Activated CD4-positive, alpha-beta memory T cell treated with anti-CD3 and anti-CD28 coated beads, Interleukin-2, amount 10 ng/mL, durations not matched to agents 7 days and 5 days (primary cell): ENCODE measurements around the gene LRRC46. TPM values are rescaled to one million over a fixed set of nuclear protein-coding genes. Genes with fewer than 3 reads are reported as not detected.

Source experiments
- CTCF ChIA-PET: fragments of 350-600 bp; sonication (Branson Sonifier 250); formaldehyde crosslinking; loops from one replicate; lab custom pipeline; 2021; ENCODE audit warnings: antibody characterized with exemption, inconsistent platforms; lab: Charles Lee
- POLR2A ChIA-PET: fragments of 350-600 bp; sonication (Branson Sonifier 250); formaldehyde crosslinking; loops from one replicate; lab custom pipeline; 2021; ENCODE audit warnings: antibody characterized with exemption; lab: Charles Lee
- DNase-seq: peaks from one replicate; pipeline ENCODE4 v3.0.0-alpha.2; 2020
- H3K27ac Mint-ChIP-seq: one replicate; pipeline ENCODE4 v1.8.0; 2021; ENCODE audit warnings: mild to moderate bottlenecking, mixed read lengths
- H3K27me3 Mint-ChIP-seq: one replicate; pipeline ENCODE4 v1.8.0; 2021; ENCODE audit warnings: mixed read lengths
- H3K36me3 Mint-ChIP-seq: one replicate; pipeline ENCODE4 v1.8.0; 2021; ENCODE audit warnings: low read depth, mixed read lengths
- H3K4me1 Mint-ChIP-seq: one replicate; pipeline ENCODE4 v1.8.0; 2021; ENCODE audit warnings: mixed read lengths
- H3K4me3 Mint-ChIP-seq: one replicate; pipeline ENCODE4 v1.8.0; 2021; ENCODE audit warnings: mild to moderate bottlenecking, mixed read lengths
- H3K9me3 Mint-ChIP-seq: one replicate; pipeline ENCODE4 v1.8.0; 2021; ENCODE audit warnings: mixed read lengths
- total RNA-seq, 2 experiments: library from RNA; stranded (reverse); gene quantifications; one replicate each; pipeline ENCODE4 v1.2.3, GENCODE V29; 2021

LRRC46 gene
- total RNA-seq, 2 experiments from 2014 or later, result 0.45 to 0.53 TPM

GRCh38 chr17:47802341-47803022 lies 29.0 kb upstream of the LRRC46 start:
- no peaks in the 10 kb centered on the region for H3K9me3 Mint-ChIP-seq
- peaks cover 7% of the 10 kb centered on the region for H3K36me3 Mint-ChIP-seq
- no peak overlapping the region for H3K27ac Mint-ChIP-seq
- CTCF ChIA-PET, result interaction anchor here (1.0 to 2.5 kb wide), 6 partner anchors 10 to 152 kb away, joined by 3 to 10 read pairs (median 5); no protein-coding TSS in a partner anchor
- H3K4me1 Mint-ChIP-seq, result no peaks in the 10 kb centered on the region
- peak; percentile 66 for DNase-seq
- no peak overlapping the region for H3K4me3 Mint-ChIP-seq
- H3K27me3 Mint-ChIP-seq, result peaks cover 4% of the 10 kb centered on the region
- POLR2A ChIA-PET, result interaction anchor here (0.8 to 1.2 kb wide), 4 partner anchors 70 to 122 kb away, joined by 3 to 5 read pairs (median 3); partner anchors contain the start of gene TBX21

- POLR2A ChIA-PET, result interaction anchor here (0.8 to 1.2 kb wide), 4 partner anchors 70 to 123 kb away, joined by 3 to 5 read pairs (median 3); partner anchors contain the start of gene TBX21
- H3K27ac Mint-ChIP-seq, result no peak overlapping the region
- CTCF ChIA-PET, result interaction anchor here (0.6 to 2.5 kb wide), 2 partner anchors 103 to 106 kb away, joined by 7 to 10 read pairs; no protein-coding TSS in a partner anchor
- H3K4me1 Mint-ChIP-seq, result no peaks in the 10 kb centered on the region
- H3K27me3 Mint-ChIP-seq, result no peaks in the 10 kb centered on the region
- no peaks in the 10 kb centered on the region for H3K9me3 Mint-ChIP-seq
- peaks cover 12% of the 10 kb centered on the region for H3K36me3 Mint-ChIP-seq
- no peak overlapping the region for H3K4me3 Mint-ChIP-seq
- no peak for DNase-seq
Observed at GRCh38 chr17:47803201-47803600, 28.3 kb upstream of the LRRC46 start.

DNA sequence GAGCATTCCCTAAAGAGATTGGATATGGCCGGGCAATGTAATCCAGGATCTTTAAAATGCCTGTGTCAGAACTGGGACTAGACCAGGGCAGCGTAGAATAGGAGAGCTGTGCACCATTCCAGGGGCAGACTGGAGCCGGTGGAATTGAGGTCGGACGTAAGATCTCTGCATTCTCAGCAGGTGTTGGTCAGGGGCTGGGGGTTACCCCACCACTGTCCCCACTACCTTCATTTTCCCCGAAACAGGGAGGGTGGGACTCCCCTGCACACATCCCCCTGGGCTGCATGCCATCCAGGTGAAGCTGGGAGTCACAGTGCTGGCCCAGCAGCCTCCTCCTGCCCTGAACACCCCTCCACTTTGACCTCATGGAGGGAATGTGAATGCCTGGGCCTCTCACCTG lies 27.7 kb upstream of the LRRC46 start:
- peaks cover 12% of the 10 kb centered on the region for H3K36me3 Mint-ChIP-seq
- ChIA-PET POLR2A (no interaction called here), CTCF (no interaction called here)
- H3K4me1 Mint-ChIP-seq, result no peaks in the 10 kb centered on the region
- DNase-seq, result no peak
- no peaks in the 10 kb centered on the region for H3K27me3 Mint-ChIP-seq
- no peak overlapping the region for H3K27ac Mint-ChIP-seq
- no peaks in the 10 kb centered on the region for H3K9me3 Mint-ChIP-seq
- H3K4me3 Mint-ChIP-seq, result no peak overlapping the region

DNA sequence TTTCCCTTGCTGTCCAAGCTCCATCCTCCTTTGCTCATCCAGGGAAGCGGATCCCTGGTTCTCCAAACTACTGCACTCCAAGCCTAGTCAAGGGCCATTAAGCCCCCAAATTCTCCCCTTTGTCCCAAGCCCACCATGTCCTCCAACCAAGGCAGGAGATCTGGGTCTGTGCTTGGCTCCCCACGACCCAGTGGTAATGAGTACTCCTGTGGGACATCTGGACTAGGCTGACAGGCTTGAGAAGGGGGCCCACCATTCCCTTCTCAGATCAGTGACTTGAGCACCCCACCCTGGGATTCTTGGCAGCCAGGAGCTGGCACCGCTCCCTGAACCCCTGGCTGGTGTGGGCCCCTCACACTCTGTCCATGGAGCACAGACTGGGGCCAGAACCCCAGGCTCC lies 27.0 kb upstream of the LRRC46 start:
- ChIA-PET POLR2A (no interaction called here), CTCF (interaction anchor here (0.6 to 0.8 kb wide), 2 partner anchors 44 to 128 kb away, joined by 3 to 4 read pairs; no protein-coding TSS in a partner anchor)
- Mint-ChIP-seq H3K27me3 (no peaks in the 10 kb centered on the region), H3K4me3 (no peak overlapping the region), H3K9me3 (no peaks in the 10 kb centered on the region), H3K36me3 (peaks cover 12% of the 10 kb centered on the region), H3K27ac (no peak overlapping the region), H3K4me1 (no peaks in the 10 kb centered on the region)
- DNase-seq, result no peak

- H3K27ac Mint-ChIP-seq, result no peak overlapping the region
- H3K9me3 Mint-ChIP-seq, result no peaks in the 10 kb centered on the region
- peaks cover 24% of the 10 kb centered on the region for H3K36me3 Mint-ChIP-seq
- ChIA-PET CTCF (no interaction called here), POLR2A (interaction anchor here (1.1 to 1.7 kb wide), 2 partner anchors 15 to 143 kb away, joined by 3 to 4 read pairs; partner anchors contain the start of gene OSBPL7)
- DNase-seq, result no peak
- H3K4me1 Mint-ChIP-seq, result peaks cover 13% of the 10 kb centered on the region
- H3K4me3 Mint-ChIP-seq, result no peak overlapping the region
- no peaks in the 10 kb centered on the region for H3K27me3 Mint-ChIP-seq
Observed at GRCh38 chr17:47806026-47806912, 25.2 kb upstream of the LRRC46 start.

- Mint-ChIP-seq H3K4me3 (no peak overlapping the region), H3K27me3 (no peaks in the 10 kb centered on the region), H3K4me1 (peaks cover 18% of the 10 kb centered on the region), H3K36me3 (peaks cover 31% of the 10 kb centered on the region), H3K27ac (no peak overlapping the region), H3K9me3 (no peaks in the 10 kb centered on the region)
- CTCF ChIA-PET, result no interaction called here
- DNase-seq, result no peak
- POLR2A ChIA-PET, result interaction anchor here (1.7 kb wide), 1 partner anchor 15 kb away, joined by 4 read pairs; the partner anchor contains the start of gene OSBPL7
Observed at GRCh38 chr17:47806913-47807255, 24.6 kb upstream of the LRRC46 start.

DNA sequence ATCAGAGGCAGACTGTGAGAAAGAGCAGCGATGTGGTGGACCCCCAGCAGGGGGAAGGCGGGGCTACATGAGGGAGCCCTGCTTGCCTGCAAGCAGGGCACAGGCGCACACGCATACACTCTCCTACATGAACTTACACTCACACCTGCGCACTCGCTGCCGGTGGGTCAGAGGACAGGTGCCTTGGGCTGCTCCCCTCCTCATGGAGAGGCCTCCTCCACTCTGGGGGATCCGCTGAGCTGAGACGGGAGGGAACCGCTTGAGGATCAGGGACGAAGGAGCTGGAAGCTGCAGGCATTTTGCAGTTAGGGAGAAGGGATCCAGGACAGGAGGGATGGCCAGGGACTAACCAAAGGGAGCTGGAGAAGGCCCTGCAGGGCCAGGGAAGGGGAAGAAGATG lies 24.0 kb upstream of the LRRC46 start:
- no peak overlapping the region for H3K4me3 Mint-ChIP-seq
- H3K4me1 Mint-ChIP-seq, result peaks cover 20% of the 10 kb centered on the region
- no peaks in the 10 kb centered on the region for H3K9me3 Mint-ChIP-seq
- ChIA-PET POLR2A (interaction anchor here (1.7 kb wide), 1 partner anchor 14 kb away, joined by 4 read pairs; the partner anchor contains the start of gene OSBPL7), CTCF (no interaction called here)
- H3K27me3 Mint-ChIP-seq, result no peaks in the 10 kb centered on the region
- peaks cover 35% of the 10 kb centered on the region for H3K36me3 Mint-ChIP-seq
- no peak for DNase-seq
- H3K27ac Mint-ChIP-seq, result no peak overlapping the region

GRCh38 chr17:47808036-47808829 lies 23.2 kb upstream of the LRRC46 start:
- H3K4me1 Mint-ChIP-seq, result peaks cover 21% of the 10 kb centered on the region
- ChIA-PET POLR2A (interaction anchor here (1.7 kb wide), 1 partner anchor 13 kb away, joined by 4 read pairs; the partner anchor contains the start of gene OSBPL7), CTCF (no interaction called here)
- no peak for DNase-seq
- no peak overlapping the region for H3K4me3 Mint-ChIP-seq
- H3K27me3 Mint-ChIP-seq, result no peaks in the 10 kb centered on the region
- H3K27ac Mint-ChIP-seq, result no peak overlapping the region
- no peaks in the 10 kb centered on the region for H3K9me3 Mint-ChIP-seq
- peaks cover 41% of the 10 kb centered on the region for H3K36me3 Mint-ChIP-seq

DNA sequence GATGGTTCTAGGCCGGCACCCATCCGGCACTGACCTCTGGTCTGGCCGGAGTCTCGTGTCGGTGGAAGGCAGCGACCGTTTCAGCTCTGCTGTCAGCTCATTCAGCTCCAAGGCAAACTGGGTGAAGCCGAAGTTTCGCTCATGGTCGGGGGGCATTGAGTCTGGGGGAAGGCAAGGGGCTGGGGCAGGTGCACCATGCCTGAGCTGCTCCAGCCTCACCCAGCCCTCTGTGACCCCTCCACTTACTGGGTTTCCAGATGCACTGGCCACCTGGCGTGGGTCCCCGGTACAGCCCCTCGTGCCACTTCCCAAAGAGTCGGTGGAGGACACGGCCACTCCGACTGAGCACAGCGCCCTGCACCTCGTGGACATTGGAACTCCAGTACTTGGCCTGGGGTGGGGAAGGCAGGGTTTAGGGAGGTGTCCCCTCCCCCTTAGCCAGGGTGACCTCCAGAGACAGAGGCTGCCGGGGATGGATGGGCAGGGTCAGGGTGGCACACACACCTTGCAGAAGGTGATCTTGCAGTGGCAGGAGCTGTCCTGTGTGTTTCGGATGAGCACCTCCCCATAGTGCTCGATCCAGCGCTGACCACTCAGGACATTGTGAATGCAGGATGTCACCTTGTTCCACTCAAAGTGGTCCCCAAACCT lies 22.5 kb upstream of the LRRC46 start:
- Mint-ChIP-seq H3K4me1 (peaks cover 21% of the 10 kb centered on the region), H3K27ac (no peak overlapping the region), H3K4me3 (no peak overlapping the region), H3K27me3 (no peaks in the 10 kb centered on the region), H3K9me3 (no peaks in the 10 kb centered on the region), H3K36me3 (peaks cover 41% of the 10 kb centered on the region)
- POLR2A ChIA-PET, result no interaction called here
- DNase-seq, result no peak
- CTCF ChIA-PET, result no interaction called here

GRCh38 chr17:47810200-47810821 lies 21.2 kb upstream of the LRRC46 start:
- Mint-ChIP-seq H3K9me3 (no peaks in the 10 kb centered on the region), H3K27me3 (no peaks in the 10 kb centered on the region), H3K27ac (peak overlapping the region; percentile 46), H3K36me3 (peaks cover 50% of the 10 kb centered on the region), H3K4me1 (peaks cover 21% of the 10 kb centered on the region), H3K4me3 (no peak overlapping the region)
- POLR2A ChIA-PET, result interaction anchor here (1.3 kb wide), 1 partner anchor 20 kb away, joined by 15 read pairs; the partner anchor contains the start of genes LRRC46 and MRPL10
- DNase-seq, result peak; percentile 40
- CTCF ChIA-PET, result interaction anchor here (0.7 to 1.3 kb wide), 3 partner anchors 12 to 44 kb away, joined by 3 read pairs; partner anchors contain the start of genes OSBPL7 and SCRN2

DNA sequence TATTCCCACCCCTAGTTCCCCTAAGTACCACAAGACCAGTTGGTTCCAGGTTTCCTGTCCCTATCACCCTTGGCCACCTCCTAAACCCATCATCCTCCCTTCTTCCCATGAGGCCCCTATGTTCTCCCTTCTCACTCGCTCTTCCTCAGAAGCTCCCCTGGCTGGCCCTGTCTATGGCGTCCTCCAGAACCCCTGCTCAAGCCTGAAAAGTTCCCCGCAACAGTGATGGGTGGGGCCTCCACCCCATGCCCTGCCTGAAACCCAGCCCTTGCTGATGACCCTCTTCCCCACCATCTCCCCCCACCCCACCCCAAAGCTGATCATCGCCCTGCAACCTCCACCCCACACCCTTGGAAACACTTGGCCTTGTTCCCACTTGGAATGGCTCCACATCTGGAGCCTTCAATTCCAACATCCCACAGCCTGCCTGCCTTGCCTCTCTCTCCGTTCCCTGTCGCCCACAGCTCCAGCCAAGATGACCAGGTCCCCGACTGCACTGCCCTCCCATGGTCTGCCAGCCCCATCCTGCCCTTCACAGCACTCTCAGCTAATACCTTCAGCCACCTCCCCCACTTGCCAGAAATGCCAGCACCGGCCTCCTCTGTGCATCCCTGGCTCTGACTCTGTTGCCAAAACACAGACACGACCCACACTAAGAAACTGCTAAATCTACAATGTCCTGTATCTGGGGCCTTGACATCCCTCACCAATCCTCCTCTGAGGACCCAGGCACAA lies 20.4 kb upstream of the LRRC46 start:
- Mint-ChIP-seq H3K27ac (no peak overlapping the region), H3K27me3 (no peaks in the 10 kb centered on the region), H3K9me3 (no peaks in the 10 kb centered on the region), H3K4me1 (peaks cover 21% of the 10 kb centered on the region), H3K36me3 (peaks cover 56% of the 10 kb centered on the region), H3K4me3 (no peak overlapping the region)
- ChIA-PET POLR2A (interaction anchor here (1.3 kb wide), 1 partner anchor 19 kb away, joined by 15 read pairs; the partner anchor contains the start of genes LRRC46 and MRPL10), CTCF (interaction anchor here (1.3 kb wide), 2 partner anchors 11 to 30 kb away, joined by 3 read pairs; partner anchors contain the start of genes OSBPL7 and SCRN2)
- no peak for DNase-seq
